ENCODE data around the gene ADSL.

ADSL gene

DNA sequence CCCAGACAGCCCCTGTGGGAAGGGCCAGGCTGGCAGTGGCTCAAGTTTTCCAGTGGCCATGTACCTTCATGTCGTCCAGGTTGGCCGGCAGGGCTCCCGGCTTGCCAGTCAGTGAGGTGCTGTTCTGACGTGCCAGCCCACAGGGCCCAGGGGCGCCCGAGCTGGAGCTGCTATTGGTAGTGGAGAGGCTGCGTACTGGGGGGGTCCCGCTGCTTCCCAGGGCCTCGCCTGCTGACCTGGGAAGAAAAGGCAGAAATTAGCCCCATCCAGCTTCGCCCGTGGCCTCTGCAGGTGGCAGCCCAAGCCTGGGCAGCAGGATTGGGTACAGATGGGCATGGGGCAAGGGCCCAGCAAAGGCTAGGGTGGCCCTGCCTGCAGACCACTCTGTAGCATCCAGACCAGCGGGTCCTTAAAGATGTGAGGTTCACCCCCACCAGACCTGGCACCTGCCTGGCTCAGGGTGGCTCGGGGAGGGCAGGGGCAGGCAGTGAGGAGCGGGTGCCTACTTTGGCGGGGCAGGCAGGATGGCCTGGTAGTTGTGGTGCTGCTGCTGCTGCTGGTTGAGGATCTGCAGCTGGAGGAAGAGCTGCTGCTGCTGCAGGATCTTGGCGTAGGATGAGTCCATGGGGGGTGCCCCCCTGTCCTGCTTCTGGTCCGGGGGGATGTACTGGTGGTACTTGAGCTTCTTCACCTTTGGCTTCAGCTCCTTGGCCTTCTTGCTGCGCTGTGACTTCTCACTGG lies 74.2 kb downstream of the ADSL start:
- DNase-seq, result no peak

DNA sequence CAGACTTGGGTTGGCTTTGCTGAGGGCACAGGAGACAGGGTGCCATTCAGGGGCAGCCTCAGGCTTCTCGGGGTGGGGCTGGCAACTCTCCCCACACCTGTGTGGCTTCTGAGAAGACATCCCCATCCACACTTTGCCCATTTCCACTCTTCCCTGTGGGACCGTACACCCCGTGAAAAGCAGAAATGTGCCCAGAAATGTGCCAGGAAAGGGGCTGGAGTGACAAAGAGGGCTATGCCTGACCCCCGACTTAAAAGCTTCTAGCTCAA lies 74.7 kb downstream of the ADSL start:
- no peak for DNase-seq

- DNase-seq, result no peak
Measured at GRCh38 chr22:40421941-40422340, 75.6 kb downstream of the ADSL start.

DNA sequence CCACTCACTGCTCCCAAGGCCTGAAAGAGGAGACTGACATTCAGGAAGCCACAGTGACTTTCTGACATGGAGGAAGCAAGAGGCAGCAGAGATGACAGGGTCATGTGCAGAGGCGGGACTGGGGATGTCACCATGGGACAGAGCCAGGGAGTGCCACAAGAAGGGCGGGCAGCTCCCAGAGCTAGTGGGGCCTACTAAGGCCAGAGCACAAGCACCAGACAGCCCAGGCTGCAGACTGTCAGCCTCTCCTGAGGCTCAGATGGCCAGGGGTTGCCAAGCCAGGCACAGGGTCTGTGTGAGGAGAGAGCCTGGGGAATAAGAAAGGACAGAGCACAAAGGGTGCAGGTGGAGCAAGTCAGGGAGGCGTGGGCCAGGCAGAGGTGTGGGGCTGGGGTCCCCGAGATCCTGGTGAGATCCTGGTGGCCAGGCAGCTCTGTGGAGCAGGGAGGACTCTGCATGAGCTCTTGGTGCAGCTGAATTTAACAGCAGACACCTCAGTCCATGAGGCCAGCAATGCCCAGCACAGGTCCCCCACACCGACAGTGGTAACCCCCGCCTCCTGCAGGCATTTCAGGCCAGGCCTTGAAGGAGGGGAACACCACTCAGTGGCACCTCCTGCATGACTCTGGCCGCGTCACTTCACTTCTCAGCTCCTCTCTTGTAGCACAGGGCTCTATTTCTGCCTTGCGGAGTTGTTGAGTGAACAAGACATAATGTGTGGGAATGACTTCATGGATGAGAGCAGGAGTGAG lies 76.4 kb downstream of the ADSL start:
- no peak for DNase-seq

GRCh38 chr22:40423310-40423688 lies 77.0 kb downstream of the ADSL start:
- DNase-seq, result no peak

DNA sequence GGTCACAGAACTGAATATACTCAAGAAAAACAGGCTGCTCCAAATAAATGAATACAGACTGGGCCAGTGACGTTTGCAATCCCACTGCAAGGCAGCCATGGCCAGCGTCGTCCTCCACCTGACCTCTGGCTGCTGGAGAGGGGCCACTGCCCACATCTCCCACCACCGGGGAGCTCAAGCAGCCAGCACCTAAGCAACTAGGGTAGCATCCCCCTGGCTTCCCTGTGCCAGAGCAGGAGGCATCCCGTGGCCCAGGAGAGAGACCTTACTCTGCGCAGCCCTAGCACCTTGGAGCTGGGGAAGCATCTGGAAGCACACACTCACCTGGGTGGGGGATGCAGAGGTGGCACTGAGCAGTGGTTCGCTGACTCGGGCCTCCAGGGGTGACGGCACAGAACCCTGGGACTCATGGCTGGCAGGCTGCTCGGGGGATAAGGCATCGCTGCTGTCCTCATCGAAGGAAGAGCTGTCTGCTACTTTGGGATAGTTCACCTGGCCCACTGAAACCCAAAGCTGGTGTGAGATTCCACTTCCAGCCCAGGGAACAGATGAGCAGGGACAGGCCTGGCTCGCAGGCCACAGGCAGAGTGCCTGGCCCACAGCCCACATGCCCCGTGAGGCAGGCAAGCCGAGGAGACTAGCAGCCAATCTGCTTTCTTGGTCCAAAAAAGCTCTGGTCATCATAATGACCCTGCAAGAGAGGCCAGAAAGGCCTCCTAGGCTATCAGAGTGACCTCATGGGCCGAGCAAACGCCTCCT lies 77.8 kb downstream of the ADSL start:
- DNase-seq, result no peak

DNA sequence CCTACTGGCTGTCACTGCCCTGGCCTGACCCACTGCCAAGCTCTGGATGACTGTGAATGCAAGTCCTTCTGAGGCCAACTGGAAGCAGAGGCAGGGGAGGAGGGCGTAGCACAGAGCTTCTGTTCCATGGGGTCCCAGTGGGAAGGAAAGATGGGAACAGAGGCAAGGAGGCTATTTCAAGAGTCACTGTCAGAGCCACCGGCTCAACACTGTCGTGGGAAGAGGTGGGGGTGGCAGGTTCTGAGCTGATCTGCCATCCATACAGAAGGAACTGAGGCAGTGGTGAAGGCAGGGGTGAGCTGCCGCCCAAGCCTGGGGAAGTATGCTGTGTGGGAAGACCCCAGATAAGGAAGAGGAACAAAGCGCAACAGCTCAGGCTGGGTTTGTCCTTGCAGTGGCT lies 78.8 kb downstream of the ADSL start:
- DNase-seq, result no peak

DNA sequence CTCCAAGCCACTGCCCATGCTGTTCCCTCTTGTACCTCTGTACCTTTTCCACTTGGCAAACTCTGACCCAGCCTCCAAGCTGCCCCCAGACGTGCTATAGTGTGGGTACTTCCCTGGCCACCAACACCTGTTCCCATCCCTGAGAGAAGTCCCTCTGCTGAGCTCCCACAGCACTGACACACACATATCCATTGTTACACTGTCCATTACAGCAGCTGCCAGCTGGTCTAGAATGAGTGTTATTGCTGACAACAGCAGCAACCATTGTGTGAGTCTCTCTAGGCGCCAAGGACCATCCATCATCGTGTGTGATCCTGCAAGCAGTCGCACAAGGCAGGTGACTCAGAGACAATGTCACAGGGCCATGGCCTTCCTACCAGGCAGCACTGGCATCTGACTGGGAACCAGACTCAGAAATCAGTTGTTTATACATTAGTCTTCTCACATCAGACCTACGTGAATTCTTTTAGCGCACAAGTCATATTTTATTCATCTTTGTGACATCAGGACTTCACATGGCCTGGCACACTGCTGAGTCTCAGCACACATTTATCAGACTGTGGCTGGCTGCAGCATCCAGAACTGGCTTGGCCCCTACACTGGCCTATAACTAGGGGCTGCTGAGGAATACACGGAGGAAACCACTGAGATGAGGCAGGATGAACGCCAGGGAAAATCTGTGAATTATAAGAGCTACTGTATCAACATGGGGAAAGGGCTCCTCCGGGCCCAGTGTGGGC lies 80.5 kb downstream of the ADSL start:
- DNase-seq, result peak in 1 of 2 experiments; percentile 16

DNA sequence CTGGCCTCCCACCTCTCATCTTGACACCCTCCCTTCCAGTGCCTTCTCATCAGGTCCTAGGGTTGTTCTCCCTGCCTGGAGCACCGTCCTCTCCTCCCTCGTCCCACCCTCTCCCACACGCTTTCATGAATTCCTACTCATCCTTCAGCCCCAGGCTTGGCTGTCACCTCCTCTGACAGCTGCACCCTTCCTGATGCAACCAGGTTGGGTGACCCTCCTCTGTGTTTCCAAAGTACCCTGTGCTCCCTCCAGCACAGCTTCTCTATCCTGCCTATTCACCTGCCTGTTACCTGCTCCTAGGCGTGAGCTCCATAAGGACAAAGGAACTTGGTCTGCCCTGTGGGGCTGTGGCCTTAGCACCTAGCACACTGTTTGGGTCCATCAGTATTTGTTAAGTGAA lies 82.5 kb downstream of the ADSL start:
- DNase-seq, result no peak

GRCh38 chr22:40429481-40429880 lies 83.2 kb downstream of the ADSL start:
- no peak for DNase-seq

DNA sequence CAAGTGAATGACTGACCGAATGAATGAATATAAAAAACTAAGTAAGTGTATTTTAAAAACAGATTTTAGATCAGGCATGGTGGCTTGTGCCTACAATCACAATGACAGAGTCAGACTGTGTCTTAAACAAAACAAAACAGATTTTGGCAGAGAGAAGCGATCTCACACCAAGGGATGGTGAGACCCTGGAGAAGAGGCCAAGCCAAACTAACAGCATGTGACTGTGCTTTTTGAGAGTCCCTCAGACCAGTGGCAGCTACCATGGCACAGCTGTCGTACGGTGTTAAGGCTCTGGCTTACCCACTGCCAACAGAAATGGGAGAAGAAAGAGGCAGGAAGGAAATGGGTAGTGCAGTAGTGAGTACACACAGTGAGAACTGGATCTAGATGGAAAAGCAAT lies 84.7 kb downstream of the ADSL start:
- DNase-seq, result no peak

GRCh38 chr22:40432157-40432556 lies 85.9 kb downstream of the ADSL start:
- DNase-seq, result no peak

DNA sequence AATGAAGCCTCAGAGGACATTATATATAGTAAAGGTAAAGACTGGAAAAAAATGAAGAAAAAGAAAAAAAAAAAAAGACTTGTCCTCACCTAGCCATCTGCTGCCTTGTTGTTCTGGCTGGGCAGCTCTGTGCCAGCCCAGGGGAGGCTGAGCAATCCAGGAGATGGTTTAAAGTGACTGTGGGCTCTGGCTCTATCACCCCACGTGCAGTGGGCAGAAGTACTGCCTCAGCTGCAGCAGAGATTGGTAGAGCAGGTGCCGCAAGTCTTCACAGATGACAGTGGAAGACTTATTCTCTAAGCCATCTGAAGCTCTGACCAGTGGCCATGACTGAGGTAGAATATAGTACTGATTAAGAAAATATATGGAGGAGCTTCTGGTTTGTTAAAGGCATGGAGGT lies 86.3 kb downstream of the ADSL start:
- no peak for DNase-seq

DNA sequence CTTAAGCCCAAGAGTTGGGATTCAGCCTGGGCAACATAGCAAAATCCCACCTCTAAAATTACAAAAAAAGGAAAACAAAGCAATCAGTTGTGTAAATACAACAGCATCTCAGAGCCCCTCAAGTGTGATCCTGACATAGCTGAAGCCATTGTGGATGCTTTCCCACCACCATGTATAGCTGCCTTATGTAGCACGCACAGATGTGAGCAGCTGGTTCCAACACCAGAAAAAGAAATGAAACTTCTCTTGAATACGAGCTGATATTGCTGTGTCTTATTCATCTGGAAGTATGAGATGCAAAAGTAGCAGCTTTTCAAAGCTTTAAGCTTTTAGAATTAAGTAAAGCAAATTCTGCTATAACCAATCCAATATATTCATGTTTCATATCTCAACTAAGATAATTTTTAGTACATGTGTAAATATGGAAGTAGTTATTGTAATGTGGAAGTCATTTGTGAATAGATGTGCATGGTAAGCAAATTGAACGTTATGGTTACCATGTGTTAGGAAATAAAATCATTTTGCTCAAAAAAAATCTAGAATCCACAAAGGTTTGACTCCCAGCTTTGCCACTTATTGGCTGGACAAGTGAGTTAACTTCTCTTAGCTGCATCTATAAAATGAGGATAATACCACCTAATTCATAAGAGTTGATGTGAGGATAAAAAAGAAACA lies 87.3 kb downstream of the ADSL start:
- no peak for DNase-seq

- DNase-seq, result no peak
Measured at GRCh38 chr22:40434106-40434505, 87.8 kb downstream of the ADSL start.

GRCh38 chr22:40434745-40435144 lies 88.4 kb downstream of the ADSL start:
- no peak for DNase-seq

- DNase-seq, result no peak
Measured at GRCh38 chr22:40436505-40437431, 90.5 kb downstream of the ADSL start.

Measured in NCI-H1930 (cell line).